M059J (cell line): ENCODE results near the gene OPRD1. TPM values are rescaled to one million over a fixed set of nuclear protein-coding genes. Genes with fewer than 3 reads are reported as not detected.
A peak's percentile ranks its signal among the peaks of the same experiment; 100 is the strongest.
"Not testable (repeated sequence)": the region's sequence is repeated elsewhere in the genome, so short reads cannot be mapped to it uniquely, and the experiment has no call there.

Source experiments
- DNase-seq: peaks from one replicate; pipeline ENCODE4 v3.0.0-alpha.2; 2012; ENCODE audit warnings: low read depth
- total RNA-seq: library from RNA; depleted of rRNA; stranded (reverse); fragments of >200 nt; shearing (Covaris generic); gene quantifications from 2 replicates; pipeline ENCODE4 v1.2.3, GENCODE V29; 2014

The OPRD1 gene
- total RNA-seq, 1 experiment from 2014 or later, result not detected

- peak; percentile 56 for DNase-seq
These were observed 34.0 kb downstream of the OPRD1 start for GRCh38 chr1:28845786-28846543.

GRCh38 chr1:28847207-28847606, 35.2 kb downstream of the OPRD1 start:
- not testable (repeated sequence) for DNase-seq

DNA sequence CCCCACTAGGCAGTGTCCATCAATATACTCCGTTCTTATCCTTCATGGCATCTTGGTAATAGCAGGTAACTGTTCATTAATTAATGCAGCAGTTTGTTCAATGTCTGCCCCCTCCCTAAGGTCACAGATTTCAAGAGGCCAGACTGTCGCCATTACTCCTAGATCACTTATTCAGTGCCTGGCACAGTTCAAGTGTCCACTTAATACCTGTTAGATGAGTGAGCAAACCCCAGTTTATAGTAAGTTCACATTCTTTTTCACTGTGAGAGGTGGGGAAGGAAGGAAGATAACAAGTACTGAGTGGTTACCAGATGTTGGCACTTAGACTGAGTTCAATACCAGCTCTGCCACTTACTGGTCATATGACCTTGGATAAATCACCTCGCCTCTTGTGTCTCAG, 36.4 kb downstream of the OPRD1 start:
- DNase-seq, result no peak

- DNase-seq, result no peak
These were observed 41.2 kb downstream of the OPRD1 start for GRCh38 chr1:28853093-28853742.

GRCh38 chr1:28854406-28854805, 42.4 kb downstream of the OPRD1 start:
- DNase-seq, result not testable (repeated sequence)

GRCh38 chr1:28855046-28855445, 43.1 kb downstream of the OPRD1 start:
- no peak for DNase-seq

DNA sequence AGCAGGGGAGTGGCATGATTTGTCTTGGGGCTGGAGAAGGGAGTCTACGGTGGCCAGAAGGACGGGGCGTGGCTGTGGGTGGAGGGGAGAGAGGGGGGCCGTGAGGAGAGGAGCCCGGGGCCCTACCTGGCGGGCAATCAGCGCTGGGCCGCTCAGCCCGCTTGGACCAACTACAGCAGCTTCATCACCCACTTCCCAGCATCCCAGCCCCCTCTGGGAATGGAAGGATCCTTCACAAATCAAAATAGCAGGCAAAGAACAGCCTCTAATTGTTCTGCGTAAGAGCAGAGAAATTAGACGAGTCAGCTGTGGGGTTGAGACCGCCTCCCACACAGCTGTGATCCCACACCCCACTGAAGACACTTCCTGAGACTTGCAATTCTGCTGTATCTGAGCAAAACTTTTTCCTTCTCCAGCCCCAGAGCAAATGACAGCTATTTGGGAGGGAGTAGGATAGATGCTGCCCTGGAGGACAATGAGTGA, 43.5 kb downstream of the OPRD1 start:
- DNase-seq, result no peak

DNA sequence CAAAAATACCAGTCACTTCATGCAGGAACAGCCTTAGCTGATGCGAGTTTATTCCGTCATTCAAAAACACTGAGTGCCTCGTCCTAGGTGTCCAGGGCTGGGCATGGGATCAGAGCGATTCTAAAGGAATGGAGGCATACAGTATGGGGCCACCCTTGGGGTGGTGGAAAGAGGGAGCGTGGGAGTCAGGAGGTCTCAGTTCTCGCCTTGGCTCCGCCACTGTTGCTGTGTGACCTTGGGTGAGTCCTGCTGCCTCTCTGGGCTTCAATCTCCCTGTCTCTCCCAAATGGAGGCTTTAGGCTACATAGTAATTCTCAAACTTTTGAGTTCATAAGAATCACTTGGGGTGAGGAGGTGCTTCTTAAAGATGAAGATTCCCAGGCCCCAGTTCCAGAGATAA, 44.0 kb downstream of the OPRD1 start:
- no peak for DNase-seq

GRCh38 chr1:28860332-28861073, 48.5 kb downstream of the OPRD1 start:
- DNase-seq, result peak; percentile 85

GRCh38 chr1:28862571-28863403, 50.8 kb downstream of the OPRD1 start:
- no peak for DNase-seq

GRCh38 chr1:28864695-28865094, 52.7 kb downstream of the OPRD1 start:
- DNase-seq, result no peak

DNA sequence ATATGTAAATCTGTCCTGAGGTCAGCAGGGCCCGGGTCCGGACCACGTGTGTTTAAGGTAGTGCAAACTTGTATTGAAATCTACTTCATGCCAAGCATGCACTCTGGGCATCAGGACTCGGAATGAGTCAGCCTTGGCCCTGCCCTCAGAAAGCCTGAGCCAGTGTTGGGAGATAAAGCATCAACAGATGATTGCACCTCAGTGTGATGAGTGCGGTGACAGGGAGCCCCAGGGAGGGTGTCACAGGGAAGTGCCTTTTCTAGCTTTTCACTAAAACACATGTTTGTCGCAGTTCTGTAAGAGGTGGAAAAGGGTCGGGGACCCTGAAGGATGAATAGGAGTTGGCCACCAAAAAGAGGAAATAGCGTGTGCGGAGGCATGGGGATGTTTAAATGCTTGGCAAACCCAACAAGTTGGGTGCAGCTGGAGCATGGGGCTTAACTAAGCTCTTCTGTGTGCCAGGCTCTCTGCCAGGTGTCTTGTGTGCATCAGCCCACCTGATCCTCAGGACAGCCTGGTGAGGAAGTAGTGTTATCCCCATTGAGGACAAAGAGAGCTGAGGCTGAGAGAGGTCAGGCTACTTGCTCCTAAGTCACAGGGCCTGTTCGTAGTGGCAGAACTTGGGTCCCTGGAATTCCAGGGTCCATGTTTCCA, 54.2 kb downstream of the OPRD1 start:
- peak; percentile 60 for DNase-seq

GRCh38 chr1:28867850-28868249, 55.9 kb downstream of the OPRD1 start:
- no peak for DNase-seq

- DNase-seq, result no peak
These were observed 58.0 kb downstream of the OPRD1 start for GRCh38 chr1:28869952-28870351.

DNA sequence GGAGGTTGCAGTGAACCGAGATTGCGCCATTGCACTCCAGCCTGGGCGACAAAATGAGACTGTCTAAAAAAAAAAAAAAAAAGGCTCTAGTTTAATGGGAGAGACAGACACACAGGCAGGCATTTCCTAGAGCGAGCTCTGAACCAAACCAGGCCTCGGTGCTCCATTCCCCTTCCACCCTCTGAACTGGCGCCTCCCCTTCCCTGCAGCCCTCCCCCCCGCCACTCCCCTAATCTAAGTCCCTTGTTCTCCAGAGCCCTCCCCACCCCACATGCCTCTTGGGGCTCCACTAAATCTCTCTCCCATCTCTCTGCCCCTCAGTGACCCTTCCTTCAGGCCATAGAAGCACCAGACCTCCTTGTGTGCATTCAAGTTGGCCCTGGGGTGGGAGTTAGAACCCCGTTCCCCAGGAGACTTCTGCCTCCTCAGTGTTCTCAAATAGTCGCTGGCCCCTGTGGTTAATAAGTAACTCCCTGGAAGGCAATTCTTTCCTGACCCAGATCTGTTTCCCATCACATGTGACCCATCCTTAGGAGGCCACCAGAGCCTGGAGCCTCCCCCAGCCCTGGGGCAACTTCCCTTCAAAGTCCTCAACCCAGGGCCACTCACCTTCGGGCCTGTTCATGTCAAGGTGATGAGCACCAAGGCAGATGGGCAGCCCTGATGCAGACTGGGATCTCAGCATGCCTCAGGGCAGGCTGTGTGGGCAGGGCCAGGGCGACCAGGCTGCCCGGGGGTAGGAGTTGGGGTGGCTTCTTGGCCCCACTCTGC, 59.8 kb downstream of the OPRD1 start:
- DNase-seq, result no peak

DNA sequence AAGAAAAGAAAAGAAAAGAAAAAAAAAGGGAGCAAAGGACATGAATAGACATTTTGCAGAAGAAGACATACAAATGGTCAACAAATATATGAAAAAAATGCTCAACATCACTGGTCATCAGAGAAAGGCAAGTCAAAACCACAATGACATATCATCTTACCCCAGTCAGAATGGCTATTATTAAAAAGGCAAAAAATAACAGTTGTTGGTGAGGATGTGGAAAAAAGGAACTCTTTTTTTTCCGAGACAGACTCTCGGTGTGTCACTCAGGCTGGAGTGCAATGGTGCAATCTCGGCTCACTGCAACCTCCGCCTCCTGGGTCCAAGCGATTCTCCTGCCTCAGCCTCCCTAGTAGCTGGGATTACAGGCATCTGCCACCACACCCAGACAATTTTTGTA, 63.2 kb downstream of the OPRD1 start:
- DNase-seq, result not testable (repeated sequence)

GRCh38 chr1:28877132-28877781, 65.3 kb downstream of the OPRD1 start:
- DNase-seq, result peak; percentile 71

GRCh38 chr1:28878796-28879195, 66.8 kb downstream of the OPRD1 start:
- no peak for DNase-seq

- peak; percentile 90 for DNase-seq
These were observed 70.1 kb downstream of the OPRD1 start for GRCh38 chr1:28882009-28882628.
